Naive thymus-derived CD4-positive, alpha-beta T cell (primary cell): ENCODE results near the gene LIF. TPM values are rescaled to one million over a fixed set of nuclear protein-coding genes. Genes with fewer than 3 reads are reported as not detected.
A peak's percentile ranks its signal among the peaks of the same experiment; 100 is the strongest.

Experiments
- ATAC-seq: fragments of 150-1000 bp; cut with Tn5 transposase; 2 replicates; pipeline ENCODE4 v1.10.0; 2021; ENCODE audit warnings: mild to moderate bottlenecking, moderate library complexity
- CTCF ChIA-PET: fragments of 350-600 bp; sonication (Branson Sonifier 250); formaldehyde crosslinking; loops from one replicate; lab custom pipeline; 2021; ENCODE audit warnings: antibody characterized with exemption; lab: Charles Lee
- POLR2A ChIA-PET: fragments of 350-600 bp; sonication (Branson Sonifier 250); formaldehyde crosslinking; loops from one replicate; lab custom pipeline; 2021; ENCODE audit warnings: antibody characterized with exemption, inconsistent platforms; lab: Charles Lee
- DNase-seq, 9 donors: peaks; one replicate each; pipeline versions ENCODE4 v3.0.0 to v3.0.0-alpha.2; 2020 to 2022; ENCODE audit warnings: mixed read lengths in 1 of 9
- H3K27ac ChIP-seq: one replicate; pipeline ENCODE4 v1.7.0; 2013; ENCODE audit warnings: mild to moderate bottlenecking, low read depth, low read length, moderate library complexity
- H3K27me3 ChIP-seq, 2 donors: one replicate each; pipeline ENCODE4 v1.7.0; 2013; ENCODE audit warnings: low read length in 2 of 2, mild to moderate bottlenecking in 2 of 2, moderate library complexity in 2 of 2; ENCODE audit not compliant: control insufficient read depth in 2 of 2, insufficient read depth in 2 of 2
- H3K36me3 ChIP-seq, 3 experiments: 1 replicate in 2 of 3; 2 replicates in 1 of 3; pipeline ENCODE4 v1.7.0; 2013; ENCODE audit warnings: low read length in 3 of 3, mild to moderate bottlenecking in 3 of 3, moderate library complexity in 1 of 3; ENCODE audit not compliant: insufficient read depth in 3 of 3, control insufficient read depth in 2 of 3
- H3K4me1 ChIP-seq, 2 donors: one replicate each; pipeline ENCODE4 v1.7.0; 2013; ENCODE audit warnings: low read length in 2 of 2, mild to moderate bottlenecking in 2 of 2, moderate library complexity in 1 of 2; ENCODE audit not compliant: control insufficient read depth in 2 of 2, insufficient read depth in 2 of 2
- H3K4me3 ChIP-seq: 2 replicates; pipeline ENCODE4 v1.7.0; 2013; ENCODE audit warnings: mild to moderate bottlenecking, low read length
- H3K9me3 ChIP-seq, 3 experiments: 1 replicate in 2 of 3; 2 replicates in 1 of 3; pipeline ENCODE4 v1.7.0; 2013; ENCODE audit warnings: low read length in 3 of 3; ENCODE audit not compliant: control insufficient read depth in 2 of 3
- H3K27ac Mint-ChIP-seq, 9 donors: one replicate each; pipeline ENCODE4 v1.8.0; 2020 to 2022; ENCODE audit warnings: mixed read lengths in 9 of 9, mild to moderate bottlenecking in 8 of 9, moderate library complexity in 5 of 9, inconsistent platforms in 2 of 9
- H3K27me3 Mint-ChIP-seq, 5 donors: one replicate each; pipeline ENCODE4 v1.8.0; 2021 to 2022; ENCODE audit warnings: mixed read lengths in 5 of 5, mild to moderate bottlenecking in 1 of 5
- H3K36me3 Mint-ChIP-seq, 5 donors: one replicate each; pipeline ENCODE4 v1.8.0; 2020 to 2022; ENCODE audit warnings: mixed read lengths in 5 of 5, mild to moderate bottlenecking in 3 of 5, inconsistent platforms in 1 of 5
- H3K4me1 Mint-ChIP-seq, 7 donors: one replicate each; pipeline ENCODE4 v1.8.0; 2020 to 2022; ENCODE audit warnings: mixed read lengths in 7 of 7, mild to moderate bottlenecking in 3 of 7, inconsistent platforms in 1 of 7
- H3K4me3 Mint-ChIP-seq, 10 donors: one replicate each; pipeline ENCODE4 v1.8.0; 2020 to 2022; ENCODE audit warnings: mild to moderate bottlenecking in 10 of 10, mixed read lengths in 10 of 10, moderate library complexity in 6 of 10, inconsistent platforms in 2 of 10
- H3K9me3 Mint-ChIP-seq, 11 donors: one replicate each; pipeline ENCODE4 v1.8.0; 2020 to 2022; ENCODE audit warnings: mixed read lengths in 11 of 11, mild to moderate bottlenecking in 4 of 11, inconsistent platforms in 1 of 11, moderate library complexity in 1 of 11
- intact Hi-C, 2 donors: fragments of 100-400 bp; cut with micrococcal nuclease; formaldehyde crosslinking; loops; one replicate each; pipeline ENCODE4 v1.15.1; 2023
- polyA plus RNA-seq, 2 donors: library from polyadenylated mRNA; unstranded; fragments of 300-500 nt; fragmentation: Illumina TruSeq; gene quantifications; one replicate each; pipeline ENCODE4 v1.2.3, GENCODE V29; 2021
- total RNA-seq, 6 experiments: library from RNA in 5 of 6; stranded (reverse) in 5 of 6; gene quantifications; 1 replicate in 5 of 6; 2 replicates in 1 of 6; pipeline ENCODE4 v1.2.3 and lab custom pipeline; 2021 to 2026

The LIF gene
- total and polyA plus RNA-seq, 7 experiments from 2014 or later: 0.64 to 260 (median 0.98) TPM; not detected in 4

GRCh38 chr22:30286331-30286730, 39.8 kb upstream of the LIF start:
- H3K36me3 Mint-ChIP-seq: peaks cover 0 to 14% (median 7%) of the 10 kb centered on the region in 5 donors
- ATAC-seq (no peak), DNase-seq (no peak)
- H3K27me3 Mint-ChIP-seq: no peaks in the 10 kb centered on the region
- intact Hi-C loops: loop anchor here (1.0 to 5.0 kb wide), 2 partner anchors 23 to 796 kb away; partner anchors contain the start of gene SMTN (in 1 of the 2)
- Histone ChIP-seq H3K36me3 (peaks cover 0 to 19% (median 0%) of the 10 kb centered on the region in 3 experiments), H3K4me1 (peaks cover 27 to 35% of the 10 kb centered on the region in 2 donors), H3K27me3 (no peaks in the 10 kb centered on the region), H3K4me3 (no peak overlapping the region), H3K27ac (no peak overlapping the region), H3K9me3 (no peaks in the 10 kb centered on the region)
- H3K4me1 Mint-ChIP-seq: peaks cover 17 to 60% (median 36%) of the 10 kb centered on the region in 7 donors
- peak overlapping the region in 2 of 9 donors; percentile 52 to 71 for H3K27ac Mint-ChIP-seq
- no peaks in the 10 kb centered on the region for H3K9me3 Mint-ChIP-seq
- POLR2A ChIA-PET: interaction anchor here (0.8 to 32.8 kb wide), 3 partner anchors 23 to 591 kb away, joined by 3 to 1265 read pairs (median 6); partner anchors contain the start of gene TBC1D10A
- peak overlapping the region in 1 of 10 donors; percentile 33 for H3K4me3 Mint-ChIP-seq
- CTCF ChIA-PET: interaction anchor here (0.8 to 8.8 kb wide), 14 partner anchors 9 to 558 kb away, joined by 3 to 85 read pairs (median 4); partner anchors contain the start of genes OSM and RNF215

- ChIA-PET POLR2A (interaction anchor here (0.8 to 32.8 kb wide), 4 partner anchors 16 to 590 kb away, joined by 3 to 1265 read pairs (median 5); partner anchors contain the start of gene TBC1D10A), CTCF (interaction anchor here (0.8 to 8.8 kb wide), 14 partner anchors 9 to 558 kb away, joined by 3 to 85 read pairs (median 4); partner anchors contain the start of genes OSM and RNF215)
- no peaks in the 10 kb centered on the region for H3K9me3 ChIP-seq
- Mint-ChIP-seq H3K4me3 (no peak overlapping the region), H3K27ac (no peak overlapping the region), H3K36me3 (peaks cover 0 to 14% (median 7%) of the 10 kb centered on the region in 5 donors), H3K27me3 (no peaks in the 10 kb centered on the region), H3K4me1 (peaks cover 17 to 55% (median 32%) of the 10 kb centered on the region in 7 donors), H3K9me3 (no peaks in the 10 kb centered on the region)
- peaks cover 0 to 15% (median 0%) of the 10 kb centered on the region in 3 experiments for H3K36me3 ChIP-seq
- H3K4me3 ChIP-seq: no peak overlapping the region
- H3K27ac ChIP-seq: no peak overlapping the region
- H3K4me1 ChIP-seq: peaks cover 26 to 32% of the 10 kb centered on the region in 2 donors
- DNase-seq (no peak), ATAC-seq (no peak)
- intact Hi-C loops: loop anchor here (1.0 to 5.0 kb wide), 2 partner anchors 23 to 796 kb away; partner anchors contain the start of gene SMTN (in 1 of the 2)
- H3K27me3 ChIP-seq: no peaks in the 10 kb centered on the region
These were observed 39.3 kb upstream of the LIF start for GRCh38 chr22:30285846-30286200.

- H3K4me3 Mint-ChIP-seq: peak overlapping the region in 1 of 10 donors; percentile 10
- peaks cover 0 to 14% (median 7%) of the 10 kb centered on the region in 5 donors for H3K36me3 Mint-ChIP-seq
- H3K27ac ChIP-seq: no peak overlapping the region
- H3K27me3 ChIP-seq: no peaks in the 10 kb centered on the region
- H3K4me1 ChIP-seq: peaks cover 21 to 27% of the 10 kb centered on the region in 2 donors
- H3K36me3 ChIP-seq: peaks cover 0 to 15% (median 0%) of the 10 kb centered on the region in 3 experiments
- ChIA-PET CTCF (interaction anchor here (0.8 to 8.8 kb wide), 11 partner anchors 8 to 559 kb away, joined by 4 to 85 read pairs (median 8); partner anchors contain the start of genes OSM and RNF215), POLR2A (interaction anchor here (1.5 to 32.8 kb wide), 3 partner anchors 16 to 35 kb away, joined by 4 to 1265 read pairs (median 6); partner anchors contain the start of gene TBC1D10A)
- intact Hi-C loops: loop anchor here in 1 of 2 donors (5.0 kb wide), 1 partner anchor 797 kb away; the partner anchor contains the start of gene SMTN
- no peak overlapping the region for H3K4me3 ChIP-seq
- no peaks in the 10 kb centered on the region for H3K9me3 ChIP-seq
- H3K4me1 Mint-ChIP-seq: peaks cover 15 to 52% (median 27%) of the 10 kb centered on the region in 7 donors
- no peaks in the 10 kb centered on the region for H3K27me3 Mint-ChIP-seq
- H3K27ac Mint-ChIP-seq: peak overlapping the region in 1 of 9 donors; percentile 82
- no peak for DNase-seq
- no peak for ATAC-seq
- H3K9me3 Mint-ChIP-seq: no peaks in the 10 kb centered on the region
These were observed 38.8 kb upstream of the LIF start for GRCh38 chr22:30285176-30285845.

- Mint-ChIP-seq H3K4me3 (peak overlapping the region in 1 of 10 donors; percentile 10), H3K36me3 (peaks cover 0 to 16% (median 7%) of the 10 kb centered on the region in 5 donors), H3K9me3 (no peaks in the 10 kb centered on the region), H3K27me3 (no peaks in the 10 kb centered on the region), H3K27ac (peak overlapping the region in 1 of 9 donors; percentile 82), H3K4me1 (peaks cover 16 to 54% (median 21%) of the 10 kb centered on the region in 7 donors)
- peaks cover 15 to 21% of the 10 kb centered on the region in 2 donors for H3K4me1 ChIP-seq
- POLR2A ChIA-PET: interaction anchor here (1.5 to 32.8 kb wide), 3 partner anchors 15 to 36 kb away, joined by 4 to 1265 read pairs (median 7); partner anchors contain the start of gene TBC1D10A
- CTCF ChIA-PET: interaction anchor here (1.5 to 8.8 kb wide), 4 partner anchors 19 to 106 kb away, joined by 8 to 85 read pairs (median 12); partner anchors contain the start of genes OSM and RNF215
- DNase-seq (no peak), ATAC-seq (no peak)
- H3K4me3 ChIP-seq: no peak overlapping the region
- intact Hi-C loops: loop anchor here in 1 of 2 donors (5.0 kb wide), 1 partner anchor 798 kb away; the partner anchor contains the start of gene SMTN
- no peak overlapping the region for H3K27ac ChIP-seq
- no peaks in the 10 kb centered on the region for H3K27me3 ChIP-seq
- H3K9me3 ChIP-seq: no peaks in the 10 kb centered on the region
- peaks cover 0 to 15% (median 0%) of the 10 kb centered on the region in 3 experiments for H3K36me3 ChIP-seq
These were observed 38.1 kb upstream of the LIF start for GRCh38 chr22:30284666-30285065.

GRCh38 chr22:30284172-30284571, 37.6 kb upstream of the LIF start:
- H3K9me3 ChIP-seq: no peaks in the 10 kb centered on the region
- Mint-ChIP-seq H3K36me3 (peaks cover 0 to 18% (median 7%) of the 10 kb centered on the region in 5 donors), H3K4me1 (peaks cover 19 to 58% (median 23%) of the 10 kb centered on the region in 7 donors), H3K27me3 (no peaks in the 10 kb centered on the region), H3K4me3 (peak overlapping the region in 1 of 10 donors; percentile 44), H3K27ac (peak overlapping the region in 1 of 9 donors; percentile 16), H3K9me3 (no peaks in the 10 kb centered on the region)
- no peak overlapping the region for H3K4me3 ChIP-seq
- intact Hi-C loops: no loop called here
- no peak for ATAC-seq
- CTCF ChIA-PET: interaction anchor here (0.5 to 8.8 kb wide), 6 partner anchors 19 to 107 kb away, joined by 4 to 85 read pairs (median 8); partner anchors contain the start of gene OSM
- no peaks in the 10 kb centered on the region for H3K27me3 ChIP-seq
- no peak for DNase-seq
- H3K36me3 ChIP-seq: peaks cover 0 to 15% (median 0%) of the 10 kb centered on the region in 3 experiments
- POLR2A ChIA-PET: interaction anchor here (1.7 to 2.5 kb wide), 2 partner anchors 17 to 20 kb away, joined by 3 to 7 read pairs; no protein-coding TSS in a partner anchor
- H3K27ac ChIP-seq: no peak overlapping the region
- H3K4me1 ChIP-seq: peaks cover 15 to 21% of the 10 kb centered on the region in 2 donors

GRCh38 chr22:30283342-30283741, 36.8 kb upstream of the LIF start:
- H3K4me1 Mint-ChIP-seq: peaks cover 20 to 62% (median 25%) of the 10 kb centered on the region in 7 donors

More at GRCh38 chr22:30283342-30283741, 36.8 kb upstream of the LIF start:
- Mint-ChIP-seq H3K9me3 (peaks cover 0 to 2% (median 0%) of the 10 kb centered on the region in 11 donors), H3K27ac (peak overlapping the region in 1 of 9 donors; percentile 73), H3K36me3 (peaks cover 0 to 22% (median 7%) of the 10 kb centered on the region in 5 donors), H3K27me3 (no peaks in the 10 kb centered on the region), H3K4me3 (peak overlapping the region in 1 of 10 donors; percentile 70)
- H3K27me3 ChIP-seq: no peaks in the 10 kb centered on the region
- no peak overlapping the region for H3K4me3 ChIP-seq
- DNase-seq (no peak), ATAC-seq (no peak)
- ChIA-PET CTCF (interaction anchor here (0.5 to 8.8 kb wide), 6 partner anchors 18 to 175 kb away, joined by 3 to 85 read pairs (median 4); partner anchors contain the start of gene OSM), POLR2A (interaction anchor here (0.7 to 2.5 kb wide), 3 partner anchors 16 to 141 kb away, joined by 3 to 7 read pairs (median 3); no protein-coding TSS in a partner anchor)
- H3K27ac ChIP-seq: no peak overlapping the region
- H3K4me1 ChIP-seq: peaks cover 9 to 15% of the 10 kb centered on the region in 2 donors
- peaks cover 0 to 15% (median 0%) of the 10 kb centered on the region in 3 experiments for H3K36me3 ChIP-seq
- intact Hi-C loops: no loop called here
- no peaks in the 10 kb centered on the region for H3K9me3 ChIP-seq
